HCT116 (cell line): ENCODE measurements around the gene DDX24. TPM values are rescaled to one million over a fixed set of nuclear protein-coding genes. Genes with fewer than 3 reads are reported as not detected.
A peak's percentile ranks its signal among the peaks of the same experiment; 100 is the strongest.

Experiments used
- ATAC-seq: fragments of 200-7000 bp; cut with Tn5 transposase; 2 replicates; pipeline ENCODE4 v1.9.1; 2020; ENCODE audit warnings: mild to moderate bottlenecking, moderate library complexity
- BruUV-seq: library from RNA; stranded (reverse); fragments of 400-500 nt; replicated peaks from 2 replicates; lab custom pipeline; 2021; lab: Mats Ljungman, UMichigan
- CTCF ChIA-PET: fragments of 300-600 bp; sonication (Branson Sonifier 250); formaldehyde crosslinking; loops from one replicate; lab custom pipeline; 2021; ENCODE audit warnings: antibody characterized with exemption; lab: Charles Lee
- POLR2A ChIA-PET: fragments of 300-600, 350-600 bp; sonication (Branson Sonifier 250); formaldehyde crosslinking; loops from one replicate; lab custom pipeline; 2021; ENCODE audit warnings: antibody characterized with exemption; lab: Charles Lee
- RAD21 ChIA-PET, 2 experiments: fragments of 300-600 bp; sonication (Branson Sonifier 250); formaldehyde crosslinking; loops; one replicate each; lab custom pipeline; 2023; ENCODE audit warnings: low total read pairs in 2 of 2; ENCODE audit not compliant: uncharacterized antibody in 2 of 2, unreplicated experiment in 2 of 2, low non-redundant PET in 1 of 2; lab: Charles Lee
- DNase-seq: peaks from one replicate; pipeline ENCODE4 v3.0.0-alpha.2; 2010; ENCODE audit warnings: low read depth, low spot score
- H2AFZ ChIP-seq: fragments of 200-600 bp; shearing (Covaris generic), sonication (generic); 2 replicates; pipeline ENCODE4 v1.6.1; 2017; ENCODE audit warnings: low read depth, mixed run types, mixed read lengths, antibody characterized with exemption, low read length; ENCODE audit not compliant: poor library complexity, severe bottlenecking
- H3K27ac ChIP-seq: 2 replicates; pipeline ENCODE4 v1.5.1; 2012; ENCODE audit warnings: low read depth, low read length
- H3K27me3 ChIP-seq: fragments of 200-600 bp; sonication (generic); 2 replicates; pipeline ENCODE4 v1.6.1; 2016; ENCODE audit warnings: mixed run types, low read length, mixed read lengths; ENCODE audit not compliant: insufficient read depth
- H3K36me3 ChIP-seq, 2 experiments: fragments of 200-500 bp in 1 of 2; fragments of 200-600 bp in 1 of 2; sonication (Bioruptor generic) in 1 of 2; sonication (generic) in 1 of 2; 2 replicates each; pipeline versions ENCODE4 v1.5.1 to v1.6.1; 2014 to 2016; ENCODE audit warnings: low read length in 2 of 2, inconsistent platforms in 1 of 2, mixed read lengths in 1 of 2, mixed run types in 1 of 2; ENCODE audit not compliant: insufficient read depth in 2 of 2, control insufficient read depth in 1 of 2
- H3K4me1 ChIP-seq, 2 experiments: fragments of 200-600 bp in 1 of 2; sonication (generic) in 1 of 2; 2 replicates each; pipeline versions ENCODE4 v1.5.1 to v1.6.1; 2012 to 2017; ENCODE audit warnings: low read length in 2 of 2, inconsistent platforms in 1 of 2, mild to moderate bottlenecking in 1 of 2, mixed read lengths in 1 of 2, mixed run types in 1 of 2, moderate library complexity in 1 of 2; ENCODE audit not compliant: insufficient read depth in 2 of 2, control insufficient read depth in 1 of 2
- H3K4me2 ChIP-seq: fragments of 200-600 bp; sonication (generic); 2 replicates; pipeline ENCODE4 v1.6.1; 2017; ENCODE audit warnings: mixed run types, low read length, mixed read lengths
- H3K4me3 ChIP-seq, 2 experiments: fragments of 200-600 bp in 1 of 2; sonication (generic) in 1 of 2; replicated peaks in 1 of 2; 2 replicates each; pipeline ENCODE4 v1.5.1; 2011 to 2016; ENCODE audit warnings: low read length in 2 of 2, control low read depth in 1 of 2, low read depth in 1 of 2, mild to moderate bottlenecking in 1 of 2, mixed read lengths in 1 of 2, mixed run types in 1 of 2
- H3K79me2 ChIP-seq: fragments of 200-600 bp; sonication (generic); 2 replicates; pipeline ENCODE4 v1.6.1; 2017; ENCODE audit warnings: mild to moderate bottlenecking, mixed run types, low read length, moderate library complexity, mixed read lengths; ENCODE audit not compliant: insufficient read depth
- H3K9ac ChIP-seq: fragments of 200-600 bp; sonication (generic); 2 replicates; pipeline ENCODE4 v1.6.1; 2016; ENCODE audit warnings: low read length, mixed read lengths
- H3K9me2 ChIP-seq: fragments of 200-600 bp; sonication (generic), shearing (Covaris generic); 2 replicates; pipeline ENCODE4 v1.6.1; 2017; ENCODE audit warnings: mixed run types, mild to moderate bottlenecking, moderate library complexity; ENCODE audit not compliant: insufficient read depth
- H3K9me3 ChIP-seq, 2 experiments: fragments of 200-500 bp in 1 of 2; fragments of 200-600 bp in 1 of 2; sonication (Bioruptor generic) in 1 of 2; sonication (generic) in 1 of 2; 2 replicates each; pipeline ENCODE4 v1.6.1; 2014 to 2017; ENCODE audit warnings: low read length in 2 of 2, mixed read lengths in 2 of 2, inconsistent platforms in 1 of 2, low read depth in 1 of 2, mild to moderate bottlenecking in 1 of 2, mixed run types in 1 of 2, moderate library complexity in 1 of 2; ENCODE audit not compliant: control insufficient read depth in 1 of 2, insufficient read depth in 1 of 2
- H4K20me1 ChIP-seq: fragments of 200-600 bp; sonication (generic), shearing (Covaris generic); 2 replicates; pipeline ENCODE4 v1.6.1; 2017; ENCODE audit warnings: mixed run types, mild to moderate bottlenecking, moderate library complexity; ENCODE audit not compliant: insufficient read depth
- CTCF ChIP-seq, 3 experiments: fragments of 200-600 bp in 1 of 3; sonication (generic) in 1 of 3; IDR thresholded peaks in 2 of 3; conservative IDR thresholded peaks in 1 of 3; 2 replicates each; pipeline ENCODE4 v1.5.1; 2012 to 2017; ENCODE audit warnings: low read depth in 2 of 3, low read length in 2 of 3, antibody characterized with exemption in 1 of 3, borderline replicate concordance in 1 of 3, control low read depth in 1 of 3, mild to moderate bottlenecking in 1 of 3, mixed read lengths in 1 of 3, mixed run types in 1 of 3, moderate library complexity in 1 of 3; ENCODE audit not compliant: insufficient read depth in 1 of 3
- EZH2 ChIP-seq: fragments of 200-600 bp; sonication (generic); IDR thresholded peaks from 2 replicates; pipeline ENCODE4 v1.6.1; 2017; ENCODE audit warnings: antibody characterized with exemption, mixed run types
- RAD21 ChIP-seq: IDR thresholded peaks from 2 replicates; pipeline ENCODE4 v1.6.1; 2012; ENCODE audit warnings: low read depth, mild to moderate bottlenecking
- SP1 ChIP-seq: IDR thresholded peaks from 2 replicates; pipeline ENCODE4 v1.6.1; 2012; ENCODE audit warnings: low read depth
- ZBTB33 ChIP-seq: IDR thresholded peaks from 2 replicates; pipeline ENCODE4 v1.6.1; 2011; ENCODE audit warnings: mild to moderate bottlenecking, low read length, moderate library complexity; ENCODE audit not compliant: insufficient replicate concordance; ENCODE audit errors: extremely low read depth
- intact Hi-C: fragments of 100-400 bp; cut with micrococcal nuclease; formaldehyde crosslinking; loops from 2 replicates; pipeline ENCODE4 v1.10.0; 2022
- total RNA-seq: library from RNA; stranded (reverse); gene quantifications from one replicate; pipeline ENCODE4 v1.2.1, GENCODE V29; 2021; ENCODE audit not compliant: unreplicated experiment

DDX24 gene
- total RNA-seq, 1 experiment from 2014 or later, result 169 TPM

- POLR2A ChIA-PET, result no interaction called here
- RAD21 ChIA-PET, result interaction anchor here in 1 of 2 experiments (1.6 kb wide), 1 partner anchor 66 kb away, joined by 3 read pairs; no protein-coding TSS in a partner anchor
- Histone ChIP-seq H3K9me3 (no peaks in the 10 kb centered on the region), H3K27ac (no peak overlapping the region), H2AFZ (no peak overlapping the region), H3K79me2 (no peaks in the 10 kb centered on the region)
- intact Hi-C loops, result loop anchor here (10.0 kb wide), 1 partner anchor 351 kb away; no protein-coding TSS in a partner anchor
- BruUV-seq, result no TSS peak
- CTCF ChIA-PET, result interaction anchor here (10.4 kb wide), 1 partner anchor 64 kb away, joined by 121 read pairs; no protein-coding TSS in a partner anchor
- no peak for TF ChIP-seq EZH2
- peak; percentile 12; the same call in 1 of the 2 replicates for TF ChIP-seq RAD21
- no peak for TF ChIP-seq SP1
- peak; percentile 24 to 62 (median 56); a peak in 5 of 6 replicates for TF ChIP-seq CTCF (IDR thresholded peaks at IDR 0.05 in 2 of 3, conservative IDR thresholded peaks at IDR 0.05 in 1 of 3; ENCODE audit: borderline replicate concordance in 1 of 3, insufficient read depth in 1 of 3, low read depth in 2 of 3, low read length in 2 of 3)
- no peak for TF ChIP-seq ZBTB33
- TF ChIP-seq, all 23 proteins: peak for 2
- Histone ChIP-seq H3K4me1 (peaks cover 0 to 6% of the 10 kb centered on the region in 2 experiments; a peak in 2 of 4 replicates), H3K4me2 (no peak overlapping the region), H4K20me1 (no peaks in the 10 kb centered on the region), H3K9ac (no peak overlapping the region), H3K36me3 (no peaks in the 10 kb centered on the region), H3K4me3 (no peak overlapping the region), H3K27me3 (no peaks in the 10 kb centered on the region), H3K9me2 (no peaks in the 10 kb centered on the region)
- ATAC-seq, result peak; percentile 58
- no peak for DNase-seq
These were observed 75.5 kb downstream of the DDX24 start for GRCh38 chr14:94005324-94006073.
